ENCODE measurements around the gene SLC24A3.

SLC24A3 gene

DNA sequence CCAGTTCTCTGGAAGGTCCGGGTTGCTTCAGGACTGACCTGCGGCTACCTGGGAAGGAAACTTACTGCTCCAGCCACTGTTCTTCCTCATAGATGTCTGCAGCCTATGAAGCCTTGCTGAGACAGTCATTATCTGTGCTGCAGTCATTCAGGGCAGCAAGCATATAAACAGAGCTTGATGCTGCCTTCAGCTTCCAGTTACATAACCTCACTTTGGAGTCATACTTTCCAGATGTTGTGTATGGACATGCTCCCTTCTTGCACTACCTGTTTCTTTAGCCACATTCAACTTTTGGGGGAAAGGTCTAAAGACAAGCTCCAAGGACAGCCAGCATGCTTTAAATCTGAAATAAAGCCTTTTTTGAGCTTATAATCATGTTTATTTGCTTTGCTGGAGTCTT is 98.1 kb downstream of the SLC24A3 start:
- no peak for DNase-seq

DNA sequence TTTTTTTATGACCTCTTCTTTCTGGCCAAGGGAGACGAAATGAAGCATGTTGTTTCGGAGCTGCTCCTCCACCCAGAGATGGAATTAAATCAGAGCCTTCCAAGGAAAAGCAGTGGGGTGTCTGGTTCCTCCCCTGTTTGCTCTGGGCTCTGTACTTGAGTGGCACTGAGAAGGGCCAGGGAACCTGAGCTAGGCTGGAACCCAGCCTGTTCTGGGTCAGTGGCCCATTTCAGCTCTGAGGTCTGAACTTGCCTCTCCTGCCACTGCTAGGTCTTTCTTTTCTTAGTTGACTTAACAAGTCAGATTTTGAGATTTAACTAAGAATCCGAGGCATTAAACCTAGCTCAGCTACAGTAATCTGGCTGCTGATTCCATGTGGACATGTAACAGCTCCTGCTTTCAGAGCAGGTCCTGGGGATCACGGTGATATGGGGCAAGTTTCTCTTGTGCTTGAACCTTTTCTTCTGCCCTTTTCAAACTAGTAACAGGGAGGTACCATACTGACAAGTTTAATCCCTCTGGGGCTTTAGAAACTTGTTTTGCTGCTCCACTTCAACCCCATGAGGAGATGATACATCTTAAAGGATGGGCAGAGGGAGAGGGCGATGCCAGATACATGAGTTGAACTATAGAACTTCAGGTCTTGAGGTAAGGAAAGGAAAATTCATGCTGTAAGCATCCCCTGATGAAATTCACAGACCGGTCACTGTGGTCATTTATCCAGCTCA is 101.1 kb downstream of the SLC24A3 start:
- DNase-seq: no peak

DNA sequence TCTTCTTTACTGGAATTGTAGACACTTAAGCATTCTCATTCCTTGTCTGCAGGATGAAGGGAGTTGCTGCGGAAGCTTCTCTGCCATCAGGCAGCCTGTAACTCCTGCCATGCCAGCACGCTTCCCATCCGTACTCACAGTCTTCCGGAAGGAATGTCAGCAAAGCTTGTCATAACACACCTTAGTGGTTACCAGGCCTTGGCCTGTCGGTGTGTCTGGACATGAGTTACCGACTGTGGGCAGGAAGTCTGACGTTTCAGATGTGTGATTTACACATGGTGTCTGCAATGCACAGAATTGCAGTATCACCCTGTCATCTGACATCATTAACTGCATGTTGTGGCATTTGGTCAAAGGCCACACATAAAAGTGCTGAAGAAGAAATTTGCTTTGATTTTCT is 102.2 kb downstream of the SLC24A3 start:
- no peak for DNase-seq

DNA sequence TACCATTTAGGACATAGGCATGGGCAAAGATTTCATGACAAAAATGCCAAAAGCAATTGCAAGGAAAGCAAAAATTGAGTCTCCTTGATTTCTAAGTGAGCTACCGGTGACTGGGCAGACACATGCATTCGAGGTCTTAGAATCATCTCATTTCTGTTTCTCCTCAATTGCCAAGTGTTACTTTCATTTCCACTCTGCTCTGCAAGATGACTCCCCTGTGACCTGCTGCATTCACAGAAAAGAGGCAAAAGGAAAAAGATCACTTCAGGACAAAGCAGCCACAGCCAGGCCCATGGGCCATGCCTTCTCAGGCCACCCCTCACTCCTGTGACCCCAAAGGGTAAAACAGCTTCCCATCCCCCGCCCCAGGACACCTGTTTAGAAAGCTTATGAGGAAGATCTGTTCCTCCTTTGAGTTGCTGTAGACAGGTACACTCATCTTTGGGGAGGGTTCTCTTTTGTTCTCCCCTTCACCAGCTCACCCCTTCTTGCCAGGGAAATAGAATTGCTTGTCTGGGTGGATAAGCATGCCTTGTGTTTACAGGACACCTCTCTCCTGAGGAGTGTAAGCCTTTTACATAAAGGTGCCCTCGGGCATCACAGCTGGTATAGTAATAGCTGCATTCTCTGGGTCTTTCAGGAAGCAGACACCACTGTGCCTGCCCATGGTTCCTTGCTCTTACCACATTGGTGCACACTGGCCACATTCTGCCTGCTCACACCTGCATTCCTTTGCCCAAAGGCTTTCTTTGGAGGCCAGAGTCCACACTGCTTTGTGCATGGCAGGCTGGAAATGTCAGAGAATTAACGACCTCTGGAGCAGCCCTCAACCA is 105.0 kb downstream of the SLC24A3 start:
- no peak for DNase-seq

GRCh38 chr20:19318610-19319009 is 106.2 kb downstream of the SLC24A3 start:
- no peak for DNase-seq

DNA sequence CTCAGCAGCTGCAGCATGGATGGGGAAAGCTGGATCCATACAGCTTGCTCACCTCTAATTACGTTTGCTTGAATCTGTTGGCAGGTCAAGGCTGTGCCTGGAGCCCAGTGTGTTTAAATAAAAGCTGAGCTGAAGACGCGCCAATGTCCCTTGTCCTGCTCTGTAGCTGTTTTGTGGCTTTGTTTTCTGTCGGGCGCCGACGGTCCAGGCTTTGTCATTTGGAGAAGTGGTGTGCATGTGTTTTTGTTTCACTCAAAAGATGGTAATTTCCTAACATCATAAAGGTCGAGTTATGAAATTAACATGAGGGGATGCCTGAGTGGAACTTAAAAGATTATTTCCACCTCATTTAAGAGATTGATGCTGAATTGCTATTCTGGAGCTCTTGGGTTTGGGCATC is 107.6 kb downstream of the SLC24A3 start:
- DNase-seq: no peak

DNA sequence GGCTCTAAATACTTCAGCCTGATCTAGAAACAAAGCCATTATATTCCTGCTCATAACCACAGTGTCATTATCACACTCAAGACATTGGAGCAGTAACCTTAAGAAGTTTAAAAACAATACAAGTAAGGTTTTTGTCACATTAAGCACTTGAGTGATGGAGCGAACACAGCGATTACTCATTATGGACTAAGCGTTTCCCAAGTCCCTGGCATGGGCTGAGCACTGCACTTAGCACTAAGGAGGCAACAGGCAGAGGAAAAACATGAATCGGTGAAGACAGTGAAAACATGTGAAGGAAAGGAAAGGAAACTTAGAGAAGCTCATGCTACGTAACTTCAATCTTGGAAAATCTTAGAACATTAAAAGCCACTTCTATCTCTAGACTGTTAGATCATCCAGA is 108.7 kb downstream of the SLC24A3 start:
- no peak for DNase-seq

DNA sequence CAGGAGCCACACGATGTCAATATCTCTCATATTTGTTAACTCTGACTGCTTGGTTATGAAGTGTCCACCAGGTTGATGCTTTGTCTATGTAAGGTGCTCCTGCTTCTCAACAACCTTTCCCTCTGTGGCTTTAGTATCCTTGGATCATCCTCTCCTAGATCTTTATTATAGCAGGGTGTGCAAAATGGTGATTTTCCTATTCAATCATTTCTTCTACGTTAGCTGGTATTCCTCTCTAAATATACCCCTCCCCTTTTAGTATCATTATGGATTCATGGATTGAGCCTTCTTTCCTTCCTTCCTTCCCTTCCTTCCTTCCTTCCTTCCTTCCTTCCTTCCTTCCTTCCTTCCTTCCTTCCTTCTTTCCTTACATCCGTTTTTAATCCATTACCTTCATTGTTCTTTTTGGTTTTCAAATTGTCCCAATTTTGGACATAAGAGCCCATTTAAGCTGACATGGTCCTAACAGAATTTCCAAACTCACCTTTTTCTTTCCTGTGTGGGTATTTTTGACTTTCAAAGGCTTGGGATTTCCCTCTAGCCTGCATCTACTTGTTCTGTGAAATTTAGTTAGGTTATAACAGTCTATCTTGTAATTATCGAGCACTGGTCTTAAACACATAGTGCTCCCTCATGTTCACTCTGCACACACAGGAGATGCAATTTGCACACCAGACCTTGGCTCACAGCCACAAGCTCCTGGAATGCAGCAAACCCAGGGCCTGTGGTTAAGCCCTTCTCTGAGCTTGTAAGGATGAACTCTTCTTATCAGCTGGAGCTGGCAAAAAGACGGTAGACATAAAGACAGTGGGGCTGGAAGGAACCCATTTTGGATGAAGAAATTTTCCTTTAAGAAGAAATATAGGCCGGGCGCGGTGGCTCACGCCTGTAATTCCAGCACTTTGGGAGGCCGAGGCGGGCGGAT is 109.9 kb downstream of the SLC24A3 start:
- DNase-seq: no peak

DNA sequence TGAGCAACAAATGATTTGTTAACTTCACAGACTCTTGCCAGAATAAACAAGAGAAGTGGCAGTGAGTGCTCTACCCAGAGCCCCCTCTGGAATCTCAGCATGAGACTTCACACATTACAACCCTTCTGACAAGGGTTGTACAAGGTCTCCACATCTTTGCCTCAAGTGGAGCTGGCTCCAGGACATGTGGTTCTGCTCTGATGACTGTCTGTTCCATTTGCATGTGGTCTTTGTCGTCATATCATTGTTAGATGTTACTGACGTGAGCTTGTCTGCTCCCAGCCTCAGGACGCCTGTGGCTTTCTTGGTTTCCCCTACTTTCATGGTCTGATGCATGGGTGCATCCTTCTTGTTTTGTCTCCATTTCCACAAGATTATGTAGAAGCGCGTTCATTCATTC is 115.0 kb downstream of the SLC24A3 start:
- no peak for DNase-seq

- DNase-seq: no peak
Observed at GRCh38 chr20:19328676-19329075, 116.2 kb downstream of the SLC24A3 start.

- DNase-seq: no peak
Observed at GRCh38 chr20:19330038-19330437, 117.6 kb downstream of the SLC24A3 start.

GRCh38 chr20:19330731-19331130 is 118.3 kb downstream of the SLC24A3 start:
- no peak for DNase-seq

DNA sequence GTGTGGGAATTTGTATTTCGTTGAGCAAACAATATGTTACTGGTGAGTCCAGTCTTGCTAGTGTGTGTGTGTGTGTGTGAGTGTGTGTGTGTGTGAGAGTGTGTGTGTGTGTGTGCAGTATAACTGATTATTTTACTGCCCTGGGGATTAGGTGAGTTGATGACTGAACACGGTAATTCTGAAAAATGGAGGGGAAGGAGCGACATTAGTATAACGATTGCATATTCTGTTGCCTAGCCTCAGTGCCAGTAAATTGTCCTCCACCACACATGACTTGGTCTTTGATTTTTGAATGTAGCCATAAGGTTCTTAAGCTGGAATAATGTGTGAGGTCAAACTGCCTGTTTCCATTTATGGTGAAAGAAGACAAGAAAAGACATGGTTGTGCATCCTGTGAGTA is 121.1 kb downstream of the SLC24A3 start:
- no peak for DNase-seq

DNA sequence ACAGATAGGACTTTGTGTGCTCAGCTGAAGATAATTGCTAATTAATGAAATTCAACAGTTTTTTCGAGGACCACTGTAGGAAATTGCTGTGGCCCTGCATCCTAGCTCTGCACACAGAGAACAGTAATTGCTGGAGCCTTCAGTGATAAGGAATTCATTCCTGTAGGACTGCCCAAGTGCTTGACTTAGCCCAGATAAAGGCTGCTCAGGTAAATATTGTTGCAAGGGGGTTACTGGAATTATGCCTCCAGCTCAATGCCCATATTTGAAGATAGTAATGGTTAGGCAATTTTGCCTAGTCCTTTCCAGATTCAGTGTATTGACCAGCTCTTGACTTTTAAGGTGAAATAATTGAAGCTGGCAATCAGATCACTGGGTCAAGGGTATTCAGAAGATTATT is 122.9 kb downstream of the SLC24A3 start:
- DNase-seq: no peak

DNA sequence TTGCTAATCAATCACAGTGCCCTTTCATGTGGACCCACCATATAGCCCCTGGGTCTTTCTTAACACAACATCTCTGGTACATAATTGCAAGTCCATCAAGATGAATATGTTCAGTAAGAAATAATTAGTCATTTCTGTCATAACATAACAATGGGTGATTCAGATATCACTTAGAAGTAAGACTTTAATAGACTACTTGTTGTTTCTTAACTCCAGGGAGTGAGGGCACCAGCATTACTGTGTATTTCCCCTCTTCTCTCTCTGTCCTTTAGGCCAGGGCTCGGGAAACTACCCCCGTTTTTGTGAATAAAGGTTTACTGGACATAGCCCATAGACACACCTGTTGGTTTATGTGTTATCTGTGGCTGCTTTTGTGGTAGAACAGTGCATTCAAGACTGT is 123.5 kb downstream of the SLC24A3 start:
- no peak for DNase-seq

DNA sequence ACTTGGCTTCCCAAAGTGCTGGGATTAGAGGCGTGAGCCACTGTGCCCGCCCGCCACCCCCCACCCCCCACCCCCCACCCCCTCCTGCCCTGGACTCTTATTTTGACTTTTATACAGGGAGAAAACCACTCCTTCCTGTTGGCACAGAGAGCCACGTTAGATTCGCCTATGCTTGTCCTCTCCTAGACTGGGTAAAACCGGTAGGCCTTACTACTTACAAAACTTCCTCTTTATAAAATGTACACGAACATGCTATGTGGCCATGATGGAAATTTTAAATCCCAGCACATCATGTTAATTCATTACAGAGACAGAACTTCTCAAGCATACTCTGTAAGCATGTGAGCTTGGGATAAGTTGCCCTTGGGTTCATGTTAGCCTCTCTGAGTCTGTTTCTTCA is 124.2 kb downstream of the SLC24A3 start:
- no peak for DNase-seq

GRCh38 chr20:19338380-19338779 is 125.9 kb downstream of the SLC24A3 start:
- no peak for DNase-seq

- no peak for DNase-seq
Observed at GRCh38 chr20:19338960-19339359, 126.5 kb downstream of the SLC24A3 start.

GRCh38 chr20:19341348-19342053 is 129.1 kb downstream of the SLC24A3 start:
- no peak for DNase-seq

- no peak for DNase-seq
Observed at GRCh38 chr20:19344341-19344740, 131.9 kb downstream of the SLC24A3 start.

DNA sequence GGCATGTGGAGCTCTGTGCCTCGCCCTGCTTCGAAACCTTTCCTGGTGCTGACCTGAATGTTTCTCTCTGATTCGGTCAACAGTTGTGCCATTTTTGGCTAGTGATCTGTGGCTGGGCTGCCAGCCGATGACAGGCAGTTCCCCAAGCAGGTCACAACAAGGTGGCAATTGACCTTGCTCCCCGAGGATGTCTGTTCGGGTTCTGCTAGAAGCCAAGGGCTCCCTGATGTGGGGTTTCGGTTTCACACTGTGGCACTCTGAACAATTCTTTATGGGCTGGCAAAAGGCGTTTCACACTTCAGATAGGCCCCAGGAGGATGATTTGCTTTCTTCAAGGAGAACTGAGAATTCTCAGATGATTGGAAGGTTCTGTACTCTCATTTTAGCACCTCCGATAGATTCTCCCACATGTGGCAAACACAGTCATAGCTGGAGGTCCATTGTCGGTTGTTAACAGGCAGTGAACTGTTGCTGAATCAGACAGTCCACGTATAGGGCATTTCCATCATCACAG is 135.6 kb downstream of the SLC24A3 start:
- DNase-seq: no peak

GRCh38 chr20:19348582-19348981 is 136.1 kb downstream of the SLC24A3 start:
- DNase-seq: no peak

All from NCI-H2227 treated with DMSO at 0.1 percent for 48 hours (cell line).